Cardiac fibroblast (primary cell): ENCODE data around the gene TEDC1.
A peak's percentile ranks its signal among the peaks of the same experiment; 100 is the strongest.

Experiments used
- DNase-seq, 2 donors: peaks; one replicate each; pipeline versions ENCODE4 v3.0.0 to v3.0.0-alpha.2; 2010; ENCODE audit warnings: low read depth in 2 of 2
- H3K4me3 ChIP-seq, 2 donors: replicated peaks in 1 of 2; 1 replicate in 1 of 2; 2 replicates in 1 of 2; pipeline ENCODE4 v1.5.1; 2011; ENCODE audit warnings: low read depth in 2 of 2, low read length in 2 of 2, mild to moderate bottlenecking in 2 of 2, moderate library complexity in 1 of 2
- TF ChIP-seq, protein P1 (sequence below): IDR thresholded peaks from one replicate; pipeline ENCODE4 v1.5.1; 2011; ENCODE audit warnings: low read depth, mild to moderate bottlenecking, low read length, inconsistent platforms

Gene TEDC1

DNA sequence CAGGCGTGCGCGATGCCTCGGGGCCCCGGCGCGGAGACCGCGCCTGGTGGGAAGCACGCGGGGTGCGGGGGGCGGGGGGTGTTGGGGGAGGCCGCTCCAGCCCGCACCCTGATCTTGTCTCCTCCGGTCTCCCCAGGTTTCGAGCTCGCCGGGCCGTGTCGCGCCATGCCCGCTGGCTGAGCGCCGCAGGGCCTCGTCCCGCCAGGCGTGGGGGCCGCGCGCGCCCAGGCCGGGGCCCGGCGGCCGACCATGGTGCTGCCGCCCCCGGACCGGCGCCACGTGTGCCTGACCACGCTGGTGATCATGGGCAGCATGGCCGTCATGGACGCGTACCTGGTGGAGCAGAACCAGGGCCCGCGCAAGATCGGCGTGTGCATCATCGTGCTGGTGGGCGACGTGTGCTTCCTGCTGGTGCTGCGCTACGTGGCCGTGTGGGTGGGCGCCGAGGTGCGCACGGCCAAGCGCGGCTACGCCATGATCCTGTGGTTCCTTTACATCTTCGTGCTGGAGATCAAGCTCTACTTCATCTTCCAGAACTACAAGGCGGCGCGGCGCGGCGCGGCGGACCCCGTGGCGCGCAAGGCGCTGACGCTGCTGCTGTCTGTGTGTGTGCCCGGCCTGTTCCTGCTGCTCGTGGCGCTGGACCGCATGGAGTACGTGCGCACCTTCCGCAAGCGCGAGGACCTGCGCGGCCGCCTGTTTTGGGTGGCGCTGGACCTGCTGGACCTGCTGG lies 37.7 kb downstream of the TEDC1 start:
- no peak overlapping the region for H3K4me3 ChIP-seq
- peak in 1 of 2 donors; percentile 6 for DNase-seq
- TF ChIP-seq, protein P1, sequence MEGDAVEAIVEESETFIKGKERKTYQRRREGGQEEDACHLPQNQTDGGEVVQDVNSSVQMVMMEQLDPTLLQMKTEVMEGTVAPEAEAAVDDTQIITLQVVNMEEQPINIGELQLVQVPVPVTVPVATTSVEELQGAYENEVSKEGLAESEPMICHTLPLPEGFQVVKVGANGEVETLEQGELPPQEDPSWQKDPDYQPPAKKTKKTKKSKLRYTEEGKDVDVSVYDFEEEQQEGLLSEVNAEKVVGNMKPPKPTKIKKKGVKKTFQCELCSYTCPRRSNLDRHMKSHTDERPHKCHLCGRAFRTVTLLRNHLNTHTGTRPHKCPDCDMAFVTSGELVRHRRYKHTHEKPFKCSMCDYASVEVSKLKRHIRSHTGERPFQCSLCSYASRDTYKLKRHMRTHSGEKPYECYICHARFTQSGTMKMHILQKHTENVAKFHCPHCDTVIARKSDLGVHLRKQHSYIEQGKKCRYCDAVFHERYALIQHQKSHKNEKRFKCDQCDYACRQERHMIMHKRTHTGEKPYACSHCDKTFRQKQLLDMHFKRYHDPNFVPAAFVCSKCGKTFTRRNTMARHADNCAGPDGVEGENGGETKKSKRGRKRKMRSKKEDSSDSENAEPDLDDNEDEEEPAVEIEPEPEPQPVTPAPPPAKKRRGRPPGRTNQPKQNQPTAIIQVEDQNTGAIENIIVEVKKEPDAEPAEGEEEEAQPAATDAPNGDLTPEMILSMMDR = no peak

DNA sequence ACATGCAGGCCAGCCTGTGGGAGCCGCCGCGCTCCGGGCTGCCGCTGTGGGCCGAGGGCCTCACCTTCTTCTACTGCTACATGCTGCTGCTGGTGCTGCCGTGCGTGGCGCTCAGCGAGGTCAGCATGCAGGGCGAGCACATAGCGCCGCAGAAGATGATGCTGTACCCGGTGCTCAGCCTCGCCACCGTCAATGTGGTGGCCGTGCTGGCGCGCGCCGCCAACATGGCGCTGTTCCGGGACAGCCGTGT lies 38.2 kb downstream of the TEDC1 start:
- TF ChIP-seq, protein P1 = no peak
- H3K4me3 ChIP-seq = no peak overlapping the region
- no peak for DNase-seq

DNA sequence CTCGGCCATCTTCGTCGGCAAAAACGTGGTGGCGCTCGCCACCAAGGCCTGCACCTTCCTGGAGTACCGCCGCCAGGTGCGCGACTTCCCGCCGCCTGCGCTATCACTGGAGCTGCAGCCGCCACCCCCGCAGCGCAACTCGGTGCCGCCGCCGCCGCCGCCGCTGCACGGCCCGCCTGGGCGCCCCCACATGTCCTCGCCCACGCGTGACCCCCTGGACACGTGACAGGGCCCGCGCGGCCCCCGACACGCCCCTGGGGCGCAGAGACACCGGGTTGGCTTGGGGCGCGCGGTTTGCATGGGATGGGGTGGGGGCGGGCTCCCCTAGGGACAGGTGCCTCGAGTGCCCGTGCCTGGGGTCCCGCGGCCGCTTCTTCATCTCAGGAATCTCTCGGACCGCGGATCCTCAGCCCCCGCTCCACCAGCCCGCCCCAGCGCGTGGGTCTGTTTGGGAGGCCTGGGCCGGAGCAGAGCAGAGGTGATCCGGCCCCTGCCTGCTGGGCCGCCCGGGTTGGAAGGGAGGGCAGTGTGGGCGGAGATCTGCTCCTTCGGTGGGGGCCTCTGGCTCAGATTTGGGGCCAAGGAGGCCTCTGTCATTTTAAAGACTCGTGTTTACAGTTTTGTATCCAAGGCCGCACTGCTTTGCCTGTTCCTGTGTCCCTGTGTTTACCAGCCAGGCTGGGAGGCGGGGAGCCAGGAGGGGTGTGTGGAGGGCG lies 38.7 kb downstream of the TEDC1 start:
- TF ChIP-seq, protein P1 = no peak
- no peak overlapping the region for H3K4me3 ChIP-seq
- DNase-seq = no peak

DNA sequence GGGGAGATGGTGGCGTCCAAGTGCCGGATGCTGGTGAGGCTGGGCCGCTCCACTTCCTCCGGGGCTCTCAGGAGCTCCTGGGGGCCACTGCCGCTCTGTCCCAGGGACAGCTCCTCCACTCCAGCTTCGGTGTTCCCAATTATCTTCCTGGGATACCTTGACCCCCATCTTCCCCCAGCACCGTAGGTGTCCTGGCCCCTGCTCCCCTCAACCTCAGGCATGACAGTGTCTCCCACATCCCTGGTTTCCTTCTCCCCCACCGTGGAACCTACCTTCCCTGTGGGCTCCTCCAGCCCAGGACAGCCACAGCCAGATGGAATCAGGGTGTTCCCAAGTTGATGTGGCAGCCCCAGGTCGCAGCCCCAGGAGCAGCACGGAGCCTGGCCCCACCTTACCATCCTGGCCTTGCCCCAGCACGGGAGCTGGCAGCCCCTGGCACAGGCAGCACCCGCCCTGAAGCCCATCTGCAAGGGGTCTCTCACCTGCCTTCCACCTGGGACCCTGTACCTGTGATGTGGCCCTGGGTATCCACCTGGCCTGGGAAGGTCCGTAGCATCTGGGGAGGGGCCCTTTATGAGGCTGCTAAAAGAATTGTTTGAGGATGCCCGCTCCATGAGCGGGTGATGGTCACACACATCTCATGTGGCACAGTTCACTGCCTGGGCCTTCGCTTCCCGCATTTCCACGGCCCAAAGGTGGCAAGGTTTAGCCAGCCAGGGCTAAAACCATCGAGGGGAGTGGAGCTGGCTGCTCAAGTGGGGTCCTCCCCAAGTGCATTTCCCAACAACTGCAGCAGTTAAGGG lies 39.4 kb downstream of the TEDC1 start:
- DNase-seq = no peak
- no peak overlapping the region for H3K4me3 ChIP-seq
- TF ChIP-seq, protein P1 = no peak

DNA sequence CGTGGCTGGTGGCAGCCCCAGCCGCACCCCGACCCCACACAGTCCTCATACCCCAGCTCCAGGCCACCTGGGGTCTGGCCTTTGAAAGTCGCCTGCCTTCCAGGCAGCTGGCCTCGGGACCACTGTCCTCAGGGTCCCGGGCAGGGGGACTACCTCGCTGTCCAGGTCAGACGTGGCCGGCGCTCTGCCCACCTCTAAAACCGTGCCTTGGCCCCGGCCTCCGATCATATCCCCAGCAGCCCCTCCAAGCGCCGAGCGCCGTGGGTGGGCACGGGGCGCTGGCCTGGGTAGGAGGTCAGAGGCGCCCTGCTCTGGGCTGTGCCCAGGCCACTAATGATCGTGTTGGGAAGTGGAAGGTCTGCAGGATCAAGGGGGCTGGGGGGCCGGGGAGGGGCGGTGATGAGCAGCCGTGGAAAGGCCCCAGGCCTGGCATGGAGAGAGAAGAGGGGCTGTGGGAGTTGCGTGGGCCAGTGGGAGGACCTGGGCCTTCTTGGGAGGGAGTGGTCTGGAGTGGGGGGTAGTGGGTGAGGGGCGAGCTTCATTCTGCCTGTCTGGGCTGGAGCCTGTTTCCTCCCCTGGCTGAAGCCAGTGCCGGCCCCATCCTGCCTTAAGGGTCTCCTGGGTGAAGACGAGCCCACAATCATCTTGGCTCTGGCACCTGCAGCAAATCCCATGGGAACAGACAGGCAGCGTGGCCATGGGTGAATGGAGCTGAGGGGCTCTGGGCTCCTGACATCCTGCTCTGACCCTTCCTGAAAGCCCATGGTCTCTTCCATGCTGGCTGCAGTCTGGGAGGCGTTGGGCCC lies 40.2 kb downstream of the TEDC1 start:
- no peak overlapping the region for H3K4me3 ChIP-seq
- DNase-seq = no peak
- TF ChIP-seq, protein P1 = no peak

DNA sequence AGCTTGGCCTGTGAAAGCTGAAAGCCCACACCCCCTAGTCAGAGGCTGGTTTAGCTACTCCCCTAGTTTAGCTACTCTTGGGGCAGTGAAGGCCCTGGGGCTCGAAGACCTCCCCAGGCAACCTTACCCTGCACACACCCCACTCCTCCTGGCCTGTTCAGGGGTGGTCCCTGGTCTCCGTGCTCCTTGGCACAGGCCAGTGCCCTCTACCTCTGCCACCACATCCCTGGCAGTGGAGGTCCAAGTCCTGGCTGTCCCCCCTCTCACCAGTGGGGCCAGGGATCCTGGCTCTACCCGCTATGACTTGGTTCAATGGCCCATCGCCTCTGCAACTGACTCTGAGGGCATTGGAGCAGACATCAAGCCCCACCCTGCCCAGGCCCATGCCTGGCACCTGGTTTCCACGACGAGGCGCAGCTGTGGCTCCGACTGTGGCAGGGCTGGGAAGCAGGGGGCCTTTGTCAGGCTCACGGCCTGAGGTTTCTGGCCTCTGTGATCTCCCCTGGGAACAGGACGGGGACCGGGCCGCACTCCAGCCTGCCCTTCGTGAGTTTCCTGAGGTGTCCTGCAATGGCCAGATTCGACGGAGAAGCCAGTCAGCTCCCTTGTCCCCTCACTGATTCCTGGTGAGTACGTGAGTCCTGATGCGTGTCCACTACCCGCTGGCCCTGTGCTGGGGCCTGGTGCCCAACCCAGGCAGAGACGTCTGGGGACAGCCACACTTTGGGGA lies 41.0 kb downstream of the TEDC1 start:
- TF ChIP-seq, protein P1 = no peak
- H3K4me3 ChIP-seq = no peak overlapping the region
- DNase-seq = no peak
